ENCODE results near the gene SPPL2A. TPM values are rescaled to one million over a fixed set of nuclear protein-coding genes. Genes with fewer than 3 reads are reported as not detected.

Gene SPPL2A
- total and polyA plus RNA-seq, 10 of the 15 experiments (the other 5 are each of a cell fraction or from before 2014, with no cell fraction given): 11.3 to 83.8 (median 44.0) TPM

DNA sequence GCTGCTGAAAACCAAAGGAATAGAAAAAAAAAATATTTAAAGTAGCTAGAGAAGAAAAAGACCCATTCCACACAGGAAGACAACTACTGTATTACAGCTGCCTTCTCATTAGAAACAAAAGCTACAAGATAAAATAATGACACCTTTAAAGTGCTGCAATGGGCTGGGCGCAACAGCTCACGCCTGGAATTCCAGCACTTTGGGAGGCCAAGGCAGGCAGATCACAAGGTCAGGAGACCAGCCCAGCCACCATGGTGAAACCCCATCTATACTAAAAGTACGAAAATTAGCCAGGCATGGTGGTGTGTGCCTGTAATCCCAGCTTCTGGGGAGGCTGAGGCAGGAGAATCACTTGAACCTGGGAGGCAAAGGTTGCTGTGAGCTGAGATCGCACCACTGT lies 110.0 kb downstream of the SPPL2A start:
- FAIRE-seq (no peak), ATAC-seq (no peak), DNase-seq (ENCODE audit: low read depth, low spot score) (no peak)
- Histone ChIP-seq H3K27ac (ENCODE audit: control insufficient read depth, insufficient read depth) (no peak overlapping the region), H3K36me3 (ENCODE audit: control insufficient read depth in 2 of 2, insufficient read depth in 2 of 2, low read length in 1 of 2) (peaks cover 12 to 24% of the 10 kb centered on the region in 2 experiments), H3K4me3 (no peak overlapping the region), H3K4me2 (ENCODE audit: control insufficient read depth, insufficient read depth) (no peak overlapping the region), H2AFZ (ENCODE audit: control insufficient read depth, low read depth, low read length) (no peak overlapping the region), H3K9ac (ENCODE audit: control insufficient read depth, insufficient read depth, low read length) (no peak overlapping the region), H3K79me2 (ENCODE audit: control insufficient read depth, insufficient read depth, low read length) (no peaks in the 10 kb centered on the region), H4K20me1 (ENCODE audit: control insufficient read depth, insufficient read depth) (no peaks in the 10 kb centered on the region), H3K9me3 (replicated peaks; ENCODE audit: control insufficient read depth, insufficient read depth, low read length) (no peaks in the 10 kb centered on the region; the same call in 2 of the 3 replicates), H3K27me3 (replicated peaks in 1 of 2; ENCODE audit: control insufficient read depth in 2 of 2, insufficient read depth in 2 of 2, low read length in 1 of 2) (no peaks in the 10 kb centered on the region), H3K4me1 (ENCODE audit: control insufficient read depth, insufficient read depth, low read length) (peaks cover 7% of the 10 kb centered on the region)
- POLR2A ChIA-PET: interaction anchor here (0.6 kb wide), 1 partner anchor 88 kb away, joined by 5 read pairs; no protein-coding TSS in a partner anchor
- CTCF ChIA-PET: interaction anchor here (0.7 kb wide), 1 partner anchor 29 kb away, joined by 5 read pairs; no protein-coding TSS in a partner anchor
- TF ChIP-seq KAT2A (conservative IDR thresholded peaks at IDR 0.05; ENCODE audit: control insufficient read depth, low read depth, low read length) (no peak), CHD4 (IDR thresholded peaks at IDR 0.05) (no peak), NFYB (IDR thresholded peaks at IDR 0.05; ENCODE audit: insufficient read depth, low read depth, low read length) (no peak), CEBPZ (IDR thresholded peaks at IDR 0.05; ENCODE audit: low read depth, low read length) (no peak), RELA (IDR thresholded peaks at IDR 0.05; ENCODE audit: borderline replicate concordance, partially characterized antibody) (no peak), SIX5 (IDR thresholded peaks at IDR 0.05; ENCODE audit: low read depth, low read length, severe bottlenecking) (no peak), MXI1 (IDR thresholded peaks at IDR 0.05; ENCODE audit: low read depth, low read length) (no peak), KDM1A (IDR thresholded peaks at IDR 0.05; ENCODE audit: borderline replicate concordance) (no peak), BACH1 (IDR thresholded peaks at IDR 0.05; ENCODE audit: borderline replicate concordance) (no peak), WRNIP1 (IDR thresholded peaks at IDR 0.05; ENCODE audit: borderline replicate concordance, low read depth, low read length) (no peak), SUZ12 (IDR thresholded peaks at IDR 0.05; ENCODE audit: unreplicated experiment) (no peak), CREM (IDR thresholded peaks at IDR 0.05; ENCODE audit: low read depth) (no peak), SRF (IDR thresholded peaks at IDR 0.05; ENCODE audit: low read depth in 2 of 2, low read length in 2 of 2) (no peak)
- TF ChIP-seq, protein P1, sequence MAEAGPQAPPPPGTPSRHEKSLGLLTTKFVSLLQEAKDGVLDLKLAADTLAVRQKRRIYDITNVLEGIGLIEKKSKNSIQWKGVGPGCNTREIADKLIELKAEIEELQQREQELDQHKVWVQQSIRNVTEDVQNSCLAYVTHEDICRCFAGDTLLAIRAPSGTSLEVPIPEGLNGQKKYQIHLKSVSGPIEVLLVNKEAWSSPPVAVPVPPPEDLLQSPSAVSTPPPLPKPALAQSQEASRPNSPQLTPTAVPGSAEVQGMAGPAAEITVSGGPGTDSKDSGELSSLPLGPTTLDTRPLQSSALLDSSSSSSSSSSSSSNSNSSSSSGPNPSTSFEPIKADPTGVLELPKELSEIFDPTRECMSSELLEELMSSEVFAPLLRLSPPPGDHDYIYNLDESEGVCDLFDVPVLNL (IDR thresholded peaks at IDR 0.05; ENCODE audit: low read depth, low read length): no peak
- TF ChIP-seq, protein P2, sequence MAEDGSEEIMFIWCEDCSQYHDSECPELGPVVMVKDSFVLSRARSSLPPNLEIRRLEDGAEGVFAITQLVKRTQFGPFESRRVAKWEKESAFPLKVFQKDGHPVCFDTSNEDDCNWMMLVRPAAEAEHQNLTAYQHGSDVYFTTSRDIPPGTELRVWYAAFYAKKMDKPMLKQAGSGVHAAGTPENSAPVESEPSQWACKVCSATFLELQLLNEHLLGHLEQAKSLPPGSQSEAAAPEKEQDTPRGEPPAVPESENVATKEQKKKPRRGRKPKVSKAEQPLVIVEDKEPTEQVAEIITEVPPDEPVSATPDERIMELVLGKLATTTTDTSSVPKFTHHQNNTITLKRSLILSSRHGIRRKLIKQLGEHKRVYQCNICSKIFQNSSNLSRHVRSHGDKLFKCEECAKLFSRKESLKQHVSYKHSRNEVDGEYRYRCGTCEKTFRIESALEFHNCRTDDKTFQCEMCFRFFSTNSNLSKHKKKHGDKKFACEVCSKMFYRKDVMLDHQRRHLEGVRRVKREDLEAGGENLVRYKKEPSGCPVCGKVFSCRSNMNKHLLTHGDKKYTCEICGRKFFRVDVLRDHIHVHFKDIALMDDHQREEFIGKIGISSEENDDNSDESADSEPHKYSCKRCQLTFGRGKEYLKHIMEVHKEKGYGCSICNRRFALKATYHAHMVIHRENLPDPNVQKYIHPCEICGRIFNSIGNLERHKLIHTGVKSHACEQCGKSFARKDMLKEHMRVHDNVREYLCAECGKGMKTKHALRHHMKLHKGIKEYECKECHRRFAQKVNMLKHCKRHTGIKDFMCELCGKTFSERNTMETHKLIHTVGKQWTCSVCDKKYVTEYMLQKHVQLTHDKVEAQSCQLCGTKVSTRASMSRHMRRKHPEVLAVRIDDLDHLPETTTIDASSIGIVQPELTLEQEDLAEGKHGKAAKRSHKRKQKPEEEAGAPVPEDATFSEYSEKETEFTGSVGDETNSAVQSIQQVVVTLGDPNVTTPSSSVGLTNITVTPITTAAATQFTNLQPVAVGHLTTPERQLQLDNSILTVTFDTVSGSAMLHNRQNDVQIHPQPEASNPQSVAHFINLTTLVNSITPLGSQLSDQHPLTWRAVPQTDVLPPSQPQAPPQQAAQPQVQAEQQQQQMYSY (CRISPR knock-in tag; IDR thresholded peaks at IDR 0.05): no peak
- BruUV-seq (replicated peaks): no TSS peak
- RAD21 ChIA-PET (ENCODE audit: unreplicated experiment): no interaction called here
- intact Hi-C loops (cut with micrococcal nuclease; ENCODE audit: unreplicated experiment) (no loop called here), in situ Hi-C loops (cut with MboI) (no loop called here)
- SMC1A ChIA-PET (ENCODE audit: uncharacterized antibody, unreplicated experiment): interaction anchor here (0.7 kb wide), 1 partner anchor 81 kb away, joined by 3 read pairs; no protein-coding TSS in a partner anchor
- 75% methylated on average over 4 of the region's 4 CpGs for WGBS (ENCODE audit: insufficient coverage, insufficient replicate concordance, low lambda C conversion rate, missing lambda C conversion rate)

Measured in GM12878 (cell line).